Measurements from ENCODE around the gene KCNN3. TPM values are rescaled to one million over a fixed set of nuclear protein-coding genes. Genes with fewer than 3 reads are reported as not detected.

Gene KCNN3
- total RNA-seq, 4 donors from 2014 or later = under 0.01 to 0.57 (median 0.08) TPM

DNA sequence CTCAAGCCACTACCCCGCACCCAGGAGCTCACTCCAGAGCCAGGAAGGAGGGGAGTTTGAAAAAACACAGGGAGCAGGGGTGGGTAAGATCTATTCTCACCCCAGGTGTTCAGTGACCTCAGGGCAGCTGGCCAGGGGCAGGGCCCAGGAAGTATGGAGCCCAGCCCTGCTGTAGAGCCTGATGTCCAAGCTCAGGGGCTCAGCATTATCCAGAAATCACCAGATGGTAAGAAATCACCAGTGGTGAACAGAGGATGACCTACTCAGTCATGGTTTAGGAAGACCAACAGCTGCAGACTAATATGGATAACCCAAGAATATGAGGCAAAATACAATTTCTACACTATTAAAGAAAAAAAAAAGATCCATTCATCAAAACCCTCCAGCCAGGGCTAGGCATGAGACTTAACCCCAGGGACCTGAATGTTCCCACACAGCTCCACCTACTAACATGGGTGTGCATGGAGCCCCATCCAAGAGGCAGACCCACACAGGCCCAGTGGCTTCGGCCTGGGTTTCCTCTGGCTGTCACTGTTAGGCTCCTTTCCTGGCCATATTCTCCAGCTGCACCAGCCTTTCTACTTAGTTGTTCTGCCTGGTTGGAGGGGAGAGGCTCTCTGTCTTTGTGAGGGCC lies 67.6 kb downstream of the KCNN3 start:
- TF ChIP-seq, protein P1, sequence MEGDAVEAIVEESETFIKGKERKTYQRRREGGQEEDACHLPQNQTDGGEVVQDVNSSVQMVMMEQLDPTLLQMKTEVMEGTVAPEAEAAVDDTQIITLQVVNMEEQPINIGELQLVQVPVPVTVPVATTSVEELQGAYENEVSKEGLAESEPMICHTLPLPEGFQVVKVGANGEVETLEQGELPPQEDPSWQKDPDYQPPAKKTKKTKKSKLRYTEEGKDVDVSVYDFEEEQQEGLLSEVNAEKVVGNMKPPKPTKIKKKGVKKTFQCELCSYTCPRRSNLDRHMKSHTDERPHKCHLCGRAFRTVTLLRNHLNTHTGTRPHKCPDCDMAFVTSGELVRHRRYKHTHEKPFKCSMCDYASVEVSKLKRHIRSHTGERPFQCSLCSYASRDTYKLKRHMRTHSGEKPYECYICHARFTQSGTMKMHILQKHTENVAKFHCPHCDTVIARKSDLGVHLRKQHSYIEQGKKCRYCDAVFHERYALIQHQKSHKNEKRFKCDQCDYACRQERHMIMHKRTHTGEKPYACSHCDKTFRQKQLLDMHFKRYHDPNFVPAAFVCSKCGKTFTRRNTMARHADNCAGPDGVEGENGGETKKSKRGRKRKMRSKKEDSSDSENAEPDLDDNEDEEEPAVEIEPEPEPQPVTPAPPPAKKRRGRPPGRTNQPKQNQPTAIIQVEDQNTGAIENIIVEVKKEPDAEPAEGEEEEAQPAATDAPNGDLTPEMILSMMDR (IDR thresholded peaks at IDR 0.05; ENCODE audit: low read depth) = no peak

DNA sequence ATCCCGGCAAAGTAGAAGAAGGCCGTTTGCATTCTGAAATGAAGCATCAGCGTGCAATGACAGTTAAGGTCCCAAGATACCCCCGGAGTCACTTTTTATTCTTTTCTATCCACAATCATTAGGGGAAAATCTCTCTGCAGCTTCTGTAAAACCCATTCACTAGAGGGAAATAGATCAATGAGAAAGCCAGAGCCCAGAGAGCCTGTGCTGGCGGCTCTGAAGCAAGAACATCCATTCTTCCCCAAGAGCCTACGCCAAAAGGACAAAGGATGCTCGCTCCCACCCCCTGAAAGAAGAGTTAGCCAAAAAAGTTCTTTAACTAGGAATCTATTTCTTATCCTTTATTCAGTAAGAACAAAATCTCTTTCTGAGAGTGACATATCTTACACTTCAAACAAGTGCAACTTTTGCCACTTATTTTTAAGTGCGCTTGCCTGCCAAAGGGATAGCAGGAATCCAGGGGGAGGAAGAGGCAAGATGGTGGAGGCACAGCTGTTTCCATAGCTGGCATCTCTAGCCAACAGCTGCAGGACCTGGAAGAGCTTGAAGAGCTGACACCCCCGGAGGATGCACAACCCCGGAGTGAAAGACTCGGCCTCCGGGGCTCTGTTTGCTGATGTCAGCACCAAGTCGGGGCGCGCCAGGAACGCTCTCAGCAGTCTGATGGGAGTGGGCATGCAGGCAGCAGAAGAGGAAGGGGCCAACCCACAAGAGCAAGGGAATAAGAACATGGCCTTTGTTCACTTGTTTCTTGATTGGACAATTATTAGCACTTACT lies 68.7 kb downstream of the KCNN3 start:
- TF ChIP-seq, protein P1 (IDR thresholded peaks at IDR 0.05; ENCODE audit: low read depth) = no peak

DNA sequence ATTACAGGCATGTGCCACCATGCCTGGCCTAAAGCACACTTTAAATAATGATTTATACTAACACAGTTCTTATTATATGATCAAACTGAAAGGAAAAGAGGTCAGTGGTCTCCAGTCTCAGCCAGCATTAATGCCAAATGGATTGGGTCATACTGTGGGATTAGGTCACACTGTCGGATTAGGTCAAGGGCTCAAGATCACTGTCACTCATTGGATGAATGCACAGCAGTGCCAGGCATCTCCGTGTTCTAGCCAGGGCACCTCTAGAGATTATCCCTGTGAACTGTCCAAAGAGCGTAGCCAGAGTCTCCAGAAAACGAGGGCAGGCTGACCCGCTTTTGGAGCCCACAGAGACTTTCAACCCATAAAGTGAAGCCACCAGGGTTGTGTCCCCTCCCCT lies 70.9 kb downstream of the KCNN3 start:
- TF ChIP-seq, protein P1 (IDR thresholded peaks at IDR 0.05; ENCODE audit: low read depth) = no peak

DNA sequence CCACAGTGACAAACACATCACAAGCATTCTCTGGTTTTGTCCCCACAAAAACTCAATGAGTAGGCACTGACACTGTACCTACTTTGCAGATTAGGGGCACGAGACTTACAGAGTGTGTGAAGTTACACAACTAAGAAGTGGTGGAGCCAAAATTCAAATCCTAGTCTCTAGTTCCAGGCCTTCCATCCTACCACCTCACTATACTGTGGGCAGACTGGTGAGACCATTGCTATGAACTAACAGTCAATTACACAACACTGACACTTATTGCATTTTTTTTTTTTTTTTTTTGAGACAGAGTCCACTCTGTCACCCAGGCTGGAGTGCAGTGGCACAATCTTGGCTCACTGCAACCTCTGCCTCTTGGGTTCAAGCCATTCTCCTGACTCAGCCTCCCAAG lies 71.4 kb downstream of the KCNN3 start:
- TF ChIP-seq, protein P1 (IDR thresholded peaks at IDR 0.05; ENCODE audit: low read depth) = no peak

DNA sequence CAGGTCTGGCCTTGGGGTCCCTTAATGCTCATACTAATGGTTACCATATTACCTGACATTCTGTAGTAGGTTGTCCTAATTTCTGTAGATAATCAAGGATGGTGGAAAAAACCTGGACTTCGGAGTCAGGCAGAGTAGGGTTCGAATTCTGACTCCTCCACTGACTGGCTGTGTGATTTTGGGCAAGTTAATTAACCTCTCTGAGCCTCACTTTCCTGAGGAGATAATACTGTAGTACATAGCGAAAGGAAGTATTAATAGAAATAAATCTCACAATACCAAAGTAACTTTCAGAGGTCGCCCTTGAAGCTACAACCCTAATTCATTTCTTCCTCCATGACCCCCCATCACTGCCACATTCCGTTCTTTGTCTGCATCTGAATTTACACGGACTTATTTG lies 72.9 kb downstream of the KCNN3 start:
- TF ChIP-seq, protein P1 (IDR thresholded peaks at IDR 0.05; ENCODE audit: low read depth) = no peak

DNA sequence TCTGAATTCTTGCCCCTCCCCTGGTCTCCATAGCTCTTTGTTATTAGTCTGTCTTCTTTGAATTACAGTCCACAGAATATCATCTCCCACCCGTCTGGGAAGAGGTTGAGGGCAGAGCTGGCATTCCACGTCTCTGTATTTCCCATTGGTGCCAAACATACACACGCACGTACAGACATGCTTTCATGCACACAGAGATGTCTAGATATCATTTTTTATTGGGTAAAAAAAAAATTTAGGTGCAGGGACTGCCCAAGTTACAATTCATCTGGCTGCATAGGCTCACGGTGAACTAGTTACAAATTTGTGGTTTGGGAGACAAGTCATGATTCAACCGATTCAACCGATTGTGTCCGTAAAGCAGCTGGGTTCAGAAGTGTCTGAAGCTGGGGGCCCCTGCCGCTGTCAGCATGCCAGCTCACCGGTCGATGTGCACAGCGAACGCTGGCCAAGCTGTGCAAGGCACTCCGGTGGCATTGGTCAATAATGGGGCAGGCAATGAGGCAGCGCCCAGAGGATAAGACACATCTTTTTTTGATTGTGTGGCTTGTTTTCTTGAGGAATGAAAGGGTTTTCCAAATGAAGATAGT lies 73.7 kb downstream of the KCNN3 start:
- TF ChIP-seq, protein P1 (IDR thresholded peaks at IDR 0.05; ENCODE audit: low read depth) = no peak

DNA sequence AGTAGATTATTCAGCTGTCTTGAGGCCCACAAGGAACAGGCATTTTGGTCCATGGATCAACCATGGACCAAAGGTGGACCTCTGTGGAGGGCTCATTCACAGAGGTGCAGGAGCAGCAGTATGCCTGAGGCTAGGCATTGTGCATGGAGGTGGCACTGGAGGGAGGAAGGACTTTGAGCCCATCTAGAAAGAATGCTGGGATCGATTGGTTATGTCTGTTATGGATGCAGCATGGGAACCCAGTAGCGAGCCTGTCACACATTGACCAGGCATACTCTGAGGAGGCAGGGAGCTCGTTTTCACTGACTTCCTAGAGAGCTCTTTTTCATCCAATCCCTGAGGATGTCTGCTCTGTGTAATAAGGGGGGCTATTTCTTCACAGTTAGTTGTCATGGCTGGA lies 75.5 kb downstream of the KCNN3 start:
- TF ChIP-seq, protein P1 (IDR thresholded peaks at IDR 0.05; ENCODE audit: low read depth) = no peak
